ENCODE data around the gene FOXL2. TPM values are rescaled to one million over a fixed set of nuclear protein-coding genes. Genes with fewer than 3 reads are reported as not detected.

The FOXL2 gene
- total RNA-seq, 1 donor from 2014 or later: not detected

- Mint-ChIP-seq H3K4me1 (peaks cover 15% of the 10 kb centered on the region), H3K9me3 (no peaks in the 10 kb centered on the region), H3K27me3 (ENCODE audit: low read depth) (peaks cover 94% of the 10 kb centered on the region), H3K36me3 (no peaks in the 10 kb centered on the region), H3K4me3 (peak overlapping the region; percentile 44), H3K27ac (no peak overlapping the region)
- TF ChIP-seq CTCF (IDR thresholded peaks at IDR 0.05; ENCODE audit: unreplicated experiment): no peak
- DNase-seq (ENCODE audit: low spot score in 2 of 2, unreplicated experiment in 2 of 2): no peak
Measured at GRCh38 chr3:138945709-138946662, 951 bp downstream of the FOXL2 start.

GRCh38 chr3:138944929-138945708 lies 1.8 kb downstream of the FOXL2 start:
- no peaks in the 10 kb centered on the region for H3K9me3 Mint-ChIP-seq
- H3K27ac Mint-ChIP-seq: no peak overlapping the region
- H3K36me3 Mint-ChIP-seq: no peaks in the 10 kb centered on the region
- peak overlapping the region; percentile 59 for H3K4me3 Mint-ChIP-seq
- peaks cover 94% of the 10 kb centered on the region for H3K27me3 Mint-ChIP-seq (ENCODE audit: low read depth)
- peaks cover 15% of the 10 kb centered on the region for H3K4me1 Mint-ChIP-seq
- no peak for TF ChIP-seq CTCF (IDR thresholded peaks at IDR 0.05; ENCODE audit: unreplicated experiment)
- DNase-seq (ENCODE audit: low spot score in 2 of 2, unreplicated experiment in 2 of 2): no peak

- peaks cover 94% of the 10 kb centered on the region for H3K27me3 Mint-ChIP-seq (ENCODE audit: low read depth)
- no peak overlapping the region for H3K27ac Mint-ChIP-seq
- no peak for DNase-seq (ENCODE audit: low spot score in 2 of 2, unreplicated experiment in 2 of 2)
Measured at GRCh38 chr3:138944654-138944928, 2.3 kb downstream of the FOXL2 start.

GRCh38 chr3:138943724-138944653 lies 2.9 kb downstream of the FOXL2 start:
- DNase-seq (ENCODE audit: low spot score in 2 of 2, unreplicated experiment in 2 of 2): no peak

More at GRCh38 chr3:138944654-138944928, 2.3 kb downstream of the FOXL2 start:
- H3K4me1 Mint-ChIP-seq: peaks cover 15% of the 10 kb centered on the region
- TF ChIP-seq CTCF (IDR thresholded peaks at IDR 0.05; ENCODE audit: unreplicated experiment): no peak
- no peaks in the 10 kb centered on the region for H3K9me3 Mint-ChIP-seq
- no peaks in the 10 kb centered on the region for H3K36me3 Mint-ChIP-seq
- H3K4me3 Mint-ChIP-seq: no peak overlapping the region

More at GRCh38 chr3:138943724-138944653, 2.9 kb downstream of the FOXL2 start:
- Mint-ChIP-seq H3K27ac (no peak overlapping the region), H3K9me3 (no peaks in the 10 kb centered on the region), H3K4me3 (no peak overlapping the region), H3K36me3 (no peaks in the 10 kb centered on the region), H3K27me3 (ENCODE audit: low read depth) (peaks cover 94% of the 10 kb centered on the region), H3K4me1 (peaks cover 13% of the 10 kb centered on the region)
- TF ChIP-seq CTCF (IDR thresholded peaks at IDR 0.05; ENCODE audit: unreplicated experiment): no peak
